ENCODE measurements around the gene DNMBP. TPM values are rescaled to one million over a fixed set of nuclear protein-coding genes. Genes with fewer than 3 reads are reported as not detected.

Gene DNMBP
- total and polyA plus RNA-seq, 2 donors, result 10.0 to 11.9 TPM

DNA sequence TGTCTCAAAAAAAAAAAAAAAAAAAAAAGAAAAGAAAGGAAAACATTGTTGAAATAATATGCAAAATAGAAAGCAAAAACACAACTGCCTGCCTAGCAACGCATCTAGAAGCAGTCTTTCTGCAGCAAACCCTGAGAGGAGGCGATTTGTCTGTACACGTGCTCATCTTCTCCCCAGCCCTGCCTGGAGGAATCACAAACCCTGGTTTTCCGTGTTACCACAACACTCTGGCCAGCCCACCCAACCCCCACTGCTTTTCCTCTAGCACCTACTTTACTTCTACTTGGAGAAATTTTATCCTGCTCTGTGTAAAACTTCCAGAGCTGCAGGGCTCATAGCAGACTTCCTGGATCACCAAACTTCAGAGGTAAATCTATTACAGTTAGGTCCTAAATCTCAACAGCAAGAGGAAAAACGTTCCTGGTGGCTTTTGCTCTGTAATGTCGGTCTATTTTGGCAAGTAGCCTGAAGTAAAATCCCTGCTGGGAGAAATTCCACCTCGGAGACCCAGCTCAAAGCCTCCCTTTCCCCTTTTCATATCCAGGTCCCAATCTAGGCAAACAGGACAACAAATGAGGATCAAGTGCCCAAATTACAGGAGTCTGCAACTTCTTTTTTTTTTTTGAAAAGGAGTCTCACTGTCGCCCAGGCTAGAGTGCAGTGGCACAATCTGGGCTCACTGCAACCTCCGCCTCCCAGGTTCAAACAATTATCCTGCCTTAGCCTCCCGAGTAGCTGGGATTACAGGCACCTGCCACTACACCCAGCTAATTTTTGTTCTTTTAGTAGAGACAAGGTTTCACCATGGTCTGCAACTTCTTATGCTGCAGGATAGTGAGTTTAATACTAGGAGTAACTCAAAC, 91.6 kb downstream of the DNMBP start:
- Histone ChIP-seq H3K27ac (ENCODE audit: low read depth in 1 of 2, low read length in 1 of 2) (peak overlapping the region; percentile 53 to 60), H3K27me3 (ENCODE audit: control insufficient read depth in 2 of 2, insufficient read depth in 1 of 2, low read length in 1 of 2) (no peaks in the 10 kb centered on the region), H3K4me3 (ENCODE audit: low read length in 2 of 2) (no peak overlapping the region), H3K4me1 (ENCODE audit: control insufficient read depth in 2 of 2, insufficient read depth in 2 of 2, low read length in 2 of 2) (no peaks in the 10 kb centered on the region), H3K9me3 (ENCODE audit: control insufficient read depth in 2 of 2, insufficient read depth in 1 of 2, low read length in 1 of 2) (no peaks in the 10 kb centered on the region), H3K36me3 (ENCODE audit: control insufficient read depth in 2 of 2, insufficient read depth in 2 of 2, low read length in 1 of 2) (peaks cover 12 to 39% of the 10 kb centered on the region in 2 donors)
- 65% methylated on average over 10 of the region's 10 CpGs for WGBS
- peak in 1 of 9 donors; percentile 7 for DNase-seq (ENCODE audit: low read depth in 6 of 9, low spot score in 9 of 9)

DNA sequence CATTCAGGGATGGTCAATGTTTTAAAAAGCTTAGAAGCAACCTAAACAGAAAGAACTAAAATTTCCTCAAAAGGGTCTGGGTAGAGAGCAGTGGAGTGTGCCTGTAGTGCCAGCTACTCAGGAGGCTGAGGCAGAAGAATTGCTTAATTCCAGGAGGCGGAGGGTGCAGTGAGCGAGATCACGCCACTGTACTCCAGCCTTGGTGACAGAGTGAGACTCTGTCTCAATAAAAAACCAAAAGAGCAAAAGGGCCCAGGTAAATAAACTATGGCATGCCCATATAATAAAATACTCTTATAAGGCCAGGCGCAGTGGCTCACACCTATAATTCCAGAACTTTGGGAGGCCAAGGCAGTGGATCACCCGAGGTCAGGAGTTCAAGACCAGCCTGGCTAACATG, 93.0 kb downstream of the DNMBP start:
- Histone ChIP-seq H3K36me3 (ENCODE audit: control insufficient read depth in 2 of 2, insufficient read depth in 2 of 2, low read length in 1 of 2) (peaks cover 12 to 37% of the 10 kb centered on the region in 2 donors), H3K4me3 (ENCODE audit: low read length in 2 of 2) (no peak overlapping the region), H3K27ac (ENCODE audit: low read depth in 1 of 2, low read length in 1 of 2) (no peak overlapping the region), H3K4me1 (ENCODE audit: control insufficient read depth in 2 of 2, insufficient read depth in 2 of 2, low read length in 2 of 2) (no peaks in the 10 kb centered on the region), H3K27me3 (ENCODE audit: control insufficient read depth in 2 of 2, insufficient read depth in 1 of 2, low read length in 1 of 2) (no peaks in the 10 kb centered on the region), H3K9me3 (ENCODE audit: control insufficient read depth in 2 of 2, insufficient read depth in 1 of 2, low read length in 1 of 2) (no peaks in the 10 kb centered on the region)
- no peak for DNase-seq (ENCODE audit: low read depth in 6 of 9, low spot score in 9 of 9)
- WGBS, result 98% methylated on average over 5 of the region's 5 CpGs

DNA sequence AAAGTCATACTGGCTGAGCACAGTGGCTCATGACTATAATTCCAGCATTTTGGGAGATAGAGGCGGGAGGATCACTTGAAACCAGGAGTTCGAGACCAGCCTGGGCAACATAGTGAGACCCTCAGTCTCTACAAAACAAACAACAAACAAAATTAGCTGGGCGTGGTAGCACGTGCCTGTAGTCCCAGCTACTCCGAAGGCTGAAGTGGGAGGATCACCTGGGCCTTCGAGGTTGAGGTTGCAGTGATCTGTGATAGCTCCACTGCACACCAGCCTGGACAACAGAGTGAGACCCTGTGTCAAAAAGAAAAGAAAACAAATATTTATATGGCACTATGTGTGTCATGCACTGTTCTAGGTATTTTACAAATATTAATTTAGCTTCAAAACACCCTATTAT, 94.3 kb downstream of the DNMBP start:
- Histone ChIP-seq H3K27ac (ENCODE audit: low read depth in 1 of 2, low read length in 1 of 2) (no peak overlapping the region), H3K36me3 (ENCODE audit: control insufficient read depth in 2 of 2, insufficient read depth in 2 of 2, low read length in 1 of 2) (peaks cover 8 to 28% of the 10 kb centered on the region in 2 donors), H3K4me3 (ENCODE audit: low read length in 2 of 2) (no peak overlapping the region), H3K27me3 (ENCODE audit: control insufficient read depth in 2 of 2, insufficient read depth in 1 of 2, low read length in 1 of 2) (no peaks in the 10 kb centered on the region), H3K9me3 (ENCODE audit: control insufficient read depth in 2 of 2, insufficient read depth in 1 of 2, low read length in 1 of 2) (no peaks in the 10 kb centered on the region), H3K4me1 (ENCODE audit: control insufficient read depth in 2 of 2, insufficient read depth in 2 of 2, low read length in 2 of 2) (no peaks in the 10 kb centered on the region)
- DNase-seq (ENCODE audit: low read depth in 6 of 9, low spot score in 9 of 9), result no peak
- 98% methylated on average over 6 of the region's 6 CpGs for WGBS

DNA sequence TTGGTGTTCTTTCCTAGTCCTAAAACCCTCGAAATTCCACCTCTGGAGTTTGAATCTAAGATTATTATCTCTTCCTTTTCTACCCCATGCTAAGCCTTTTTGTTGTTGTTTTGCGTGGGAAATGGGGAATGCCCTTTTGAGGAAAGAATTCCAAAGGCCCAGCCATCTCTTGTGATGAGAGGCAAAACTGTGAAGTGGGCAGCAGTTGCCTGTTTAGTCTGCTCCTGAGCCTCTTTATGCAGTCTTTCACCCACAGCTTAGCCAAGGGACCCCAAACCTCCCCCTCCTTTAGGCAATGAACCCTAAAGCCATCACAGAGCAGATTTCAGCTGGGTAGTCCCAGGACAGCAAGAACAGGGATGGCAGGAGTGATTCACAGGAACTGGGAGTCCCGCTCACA, 95.5 kb downstream of the DNMBP start:
- Histone ChIP-seq H3K36me3 (ENCODE audit: control insufficient read depth in 2 of 2, insufficient read depth in 2 of 2, low read length in 1 of 2) (peaks cover 8 to 28% of the 10 kb centered on the region in 2 donors), H3K27ac (ENCODE audit: low read depth in 1 of 2, low read length in 1 of 2) (no peak overlapping the region), H3K27me3 (ENCODE audit: control insufficient read depth in 2 of 2, insufficient read depth in 1 of 2, low read length in 1 of 2) (no peaks in the 10 kb centered on the region), H3K4me3 (ENCODE audit: low read length in 2 of 2) (no peak overlapping the region), H3K4me1 (ENCODE audit: control insufficient read depth in 2 of 2, insufficient read depth in 2 of 2, low read length in 2 of 2) (no peaks in the 10 kb centered on the region), H3K9me3 (ENCODE audit: control insufficient read depth in 2 of 2, insufficient read depth in 1 of 2, low read length in 1 of 2) (no peaks in the 10 kb centered on the region)
- no peak for DNase-seq (ENCODE audit: low read depth in 6 of 9, low spot score in 9 of 9)
- 93% methylated on average over 3 of the region's 3 CpGs for WGBS

DNA sequence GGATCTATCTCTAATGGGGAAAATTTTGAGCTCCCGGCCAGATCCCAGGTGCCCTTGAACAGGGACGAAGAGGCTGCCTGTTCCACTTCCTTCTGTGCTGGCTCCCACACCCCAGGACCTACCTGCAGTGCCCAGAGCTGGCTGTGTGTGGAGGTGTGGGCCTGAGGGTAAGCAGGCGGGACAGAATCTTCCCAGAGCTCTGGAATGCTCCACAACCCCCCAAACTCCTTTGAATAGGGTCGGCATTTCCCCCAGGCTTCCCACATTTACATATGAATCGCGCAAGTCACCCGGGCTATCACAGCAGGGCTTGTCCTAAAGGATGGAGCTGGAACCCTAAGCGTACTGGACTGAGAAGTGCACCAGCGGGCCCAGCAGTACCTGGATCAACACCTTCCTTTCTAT, 95.9 kb downstream of the DNMBP start:
- H3K4me3 ChIP-seq (ENCODE audit: low read length in 2 of 2), result no peak overlapping the region
- 95% methylated on average over 9 of the region's 9 CpGs for WGBS
- DNase-seq (ENCODE audit: low read depth in 6 of 9, low spot score in 9 of 9), result no peak
- H3K36me3 ChIP-seq (ENCODE audit: control insufficient read depth in 2 of 2, insufficient read depth in 2 of 2, low read length in 1 of 2), result peaks cover 9 to 32% of the 10 kb centered on the region in 2 donors
- H3K27ac ChIP-seq (ENCODE audit: low read depth in 1 of 2, low read length in 1 of 2), result no peak overlapping the region
- no peaks in the 10 kb centered on the region for H3K4me1 ChIP-seq (ENCODE audit: control insufficient read depth in 2 of 2, insufficient read depth in 2 of 2, low read length in 2 of 2)
- no peaks in the 10 kb centered on the region for H3K9me3 ChIP-seq (ENCODE audit: control insufficient read depth in 2 of 2, insufficient read depth in 1 of 2, low read length in 1 of 2)
- no peaks in the 10 kb centered on the region for H3K27me3 ChIP-seq (ENCODE audit: control insufficient read depth in 2 of 2, insufficient read depth in 1 of 2, low read length in 1 of 2)

DNA sequence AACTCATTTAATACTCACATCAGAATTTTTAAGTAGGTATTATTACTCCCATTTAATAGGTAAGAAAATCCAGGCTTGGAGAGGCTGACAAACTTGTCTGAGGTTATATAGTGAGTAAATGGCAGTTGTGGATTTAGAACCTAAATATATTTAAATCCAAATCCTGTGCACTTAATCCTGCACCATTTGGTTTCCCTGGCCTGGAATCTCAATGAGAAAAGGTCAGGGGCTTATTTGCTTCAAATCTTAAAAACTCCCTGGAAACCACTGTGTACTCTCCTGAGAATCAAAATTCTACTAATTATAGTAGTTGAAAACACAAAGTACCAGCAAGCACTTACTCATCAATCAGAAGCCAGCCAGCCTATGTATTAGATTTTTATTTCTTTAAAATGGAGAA, 97.7 kb downstream of the DNMBP start:
- no peaks in the 10 kb centered on the region for H3K9me3 ChIP-seq (ENCODE audit: control insufficient read depth in 2 of 2, insufficient read depth in 1 of 2, low read length in 1 of 2)
- DNase-seq (ENCODE audit: low read depth in 6 of 9, low spot score in 9 of 9), result no peak
- H3K4me1 ChIP-seq (ENCODE audit: control insufficient read depth in 2 of 2, insufficient read depth in 2 of 2, low read length in 2 of 2), result no peaks in the 10 kb centered on the region
- H3K36me3 ChIP-seq (ENCODE audit: control insufficient read depth in 2 of 2, insufficient read depth in 2 of 2, low read length in 1 of 2), result peaks cover 23 to 50% of the 10 kb centered on the region in 2 donors
- H3K27me3 ChIP-seq (ENCODE audit: control insufficient read depth in 2 of 2, insufficient read depth in 1 of 2, low read length in 1 of 2), result no peaks in the 10 kb centered on the region
- H3K4me3 ChIP-seq (ENCODE audit: low read length in 2 of 2), result no peak overlapping the region
- H3K27ac ChIP-seq (ENCODE audit: low read depth in 1 of 2, low read length in 1 of 2), result no peak overlapping the region

DNA sequence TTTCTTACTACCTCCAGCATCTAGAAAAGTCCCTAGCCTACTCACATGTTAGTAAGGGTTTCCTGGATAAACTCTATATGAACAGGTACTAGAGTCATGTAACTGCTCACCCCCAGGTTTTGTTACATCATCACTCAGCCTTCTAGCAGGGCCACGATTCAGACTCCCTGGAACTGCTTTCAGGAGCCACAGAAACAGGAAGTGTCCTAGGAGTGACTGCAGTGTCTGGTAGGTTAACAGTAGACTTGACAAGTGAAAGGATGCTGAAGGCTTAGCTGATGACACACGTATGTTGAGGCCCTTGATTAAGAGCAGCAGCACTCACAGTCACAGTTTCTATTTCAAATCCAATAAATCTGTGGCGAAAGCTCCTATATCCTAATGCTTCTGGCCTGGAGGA, 101.2 kb downstream of the DNMBP start:
- Histone ChIP-seq H3K27ac (ENCODE audit: low read depth in 1 of 2, low read length in 1 of 2) (no peak overlapping the region), H3K36me3 (ENCODE audit: control insufficient read depth in 2 of 2, insufficient read depth in 2 of 2, low read length in 1 of 2) (peaks cover 47 to 65% of the 10 kb centered on the region in 2 donors), H3K4me3 (ENCODE audit: low read length in 2 of 2) (no peak overlapping the region), H3K27me3 (ENCODE audit: control insufficient read depth in 2 of 2, insufficient read depth in 1 of 2, low read length in 1 of 2) (no peaks in the 10 kb centered on the region), H3K9me3 (ENCODE audit: control insufficient read depth in 2 of 2, insufficient read depth in 1 of 2, low read length in 1 of 2) (no peaks in the 10 kb centered on the region), H3K4me1 (ENCODE audit: control insufficient read depth in 2 of 2, insufficient read depth in 2 of 2, low read length in 2 of 2) (no peaks in the 10 kb centered on the region)
- DNase-seq (ENCODE audit: low read depth in 6 of 9, low spot score in 9 of 9), result no peak
- 86% methylated on average over 3 of the region's 3 CpGs for WGBS

DNA sequence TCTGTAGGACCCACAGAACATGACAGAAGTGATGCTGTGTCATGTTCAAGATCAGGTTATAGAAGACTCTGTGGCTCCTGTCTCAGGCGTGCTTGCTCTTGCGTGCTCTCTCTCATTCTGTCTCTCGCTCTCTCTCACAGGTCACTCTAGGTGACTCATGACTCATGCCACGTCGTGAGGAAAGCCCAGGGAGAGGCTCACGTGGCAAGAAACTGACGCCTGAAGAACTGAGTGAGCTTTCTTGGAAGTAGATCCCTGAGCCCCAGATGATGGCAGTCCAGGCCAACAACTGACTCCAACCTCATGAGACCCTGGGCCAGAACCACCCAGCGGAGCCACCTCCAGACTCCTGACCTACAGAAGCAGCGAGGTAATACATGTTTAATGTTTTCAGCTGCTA, 103.3 kb downstream of the DNMBP start:
- 84% methylated on average over 9 of the region's 9 CpGs for WGBS
- no peak for DNase-seq (ENCODE audit: low read depth in 6 of 9, low spot score in 9 of 9)
- Histone ChIP-seq H3K4me1 (ENCODE audit: control insufficient read depth in 2 of 2, insufficient read depth in 2 of 2, low read length in 2 of 2) (no peaks in the 10 kb centered on the region), H3K27ac (ENCODE audit: low read depth in 1 of 2, low read length in 1 of 2) (no peak overlapping the region), H3K27me3 (ENCODE audit: control insufficient read depth in 2 of 2, insufficient read depth in 1 of 2, low read length in 1 of 2) (no peaks in the 10 kb centered on the region), H3K36me3 (ENCODE audit: control insufficient read depth in 2 of 2, insufficient read depth in 2 of 2, low read length in 1 of 2) (peaks cover 51 to 71% of the 10 kb centered on the region in 2 donors), H3K9me3 (ENCODE audit: control insufficient read depth in 2 of 2, insufficient read depth in 1 of 2, low read length in 1 of 2) (no peaks in the 10 kb centered on the region), H3K4me3 (ENCODE audit: low read length in 2 of 2) (no peak overlapping the region)

DNA sequence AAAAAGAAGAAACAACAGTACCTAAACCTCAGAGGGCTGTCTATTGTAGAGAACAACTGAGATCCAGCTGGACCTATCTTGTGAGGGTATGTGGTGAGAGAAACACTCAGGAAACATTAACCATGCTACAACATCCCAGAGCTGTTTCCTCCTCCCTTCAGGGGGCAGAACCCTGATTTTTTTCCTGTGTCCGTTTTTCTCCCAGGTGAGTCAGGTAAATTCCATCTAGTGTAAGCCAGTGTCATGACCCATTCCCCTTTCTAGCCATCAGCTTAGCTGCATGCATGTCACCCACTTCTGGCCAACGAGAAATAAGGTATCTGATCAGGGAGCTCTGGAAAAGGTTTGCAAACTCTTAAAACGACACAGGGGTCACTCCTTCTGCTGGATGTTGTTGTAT, 103.8 kb downstream of the DNMBP start:
- H3K4me1 ChIP-seq (ENCODE audit: control insufficient read depth in 2 of 2, insufficient read depth in 2 of 2, low read length in 2 of 2), result no peaks in the 10 kb centered on the region
- no peak for DNase-seq (ENCODE audit: low read depth in 6 of 9, low spot score in 9 of 9)

More for the DNA sequence above, 103.8 kb downstream of the DNMBP start:
- H3K4me3 ChIP-seq (ENCODE audit: low read length in 2 of 2), result no peak overlapping the region
- H3K27me3 ChIP-seq (ENCODE audit: control insufficient read depth in 2 of 2, insufficient read depth in 1 of 2, low read length in 1 of 2), result no peaks in the 10 kb centered on the region
- WGBS, result 92% methylated on average over 3 of the region's 3 CpGs
- no peak overlapping the region for H3K27ac ChIP-seq (ENCODE audit: low read depth in 1 of 2, low read length in 1 of 2)
- H3K36me3 ChIP-seq (ENCODE audit: control insufficient read depth in 2 of 2, insufficient read depth in 2 of 2, low read length in 1 of 2), result peaks cover 55 to 76% of the 10 kb centered on the region in 2 donors
- H3K9me3 ChIP-seq (ENCODE audit: control insufficient read depth in 2 of 2, insufficient read depth in 1 of 2, low read length in 1 of 2), result no peaks in the 10 kb centered on the region
